Neural progenitor cell (in vitro differentiated cells): Measurements from ENCODE around the gene GDPGP1. TPM values are rescaled to one million over a fixed set of nuclear protein-coding genes. Genes with fewer than 3 reads are reported as not detected.
"Not testable (repeated sequence)": the region's sequence is repeated elsewhere in the genome, so short reads cannot be mapped to it uniquely, and the experiment has no call there.

Experiments used
- DNase-seq: peaks from one replicate; pipeline ENCODE4 v3.0.0-alpha.2; 2016; ENCODE audit warnings: low spot score
- H2AFZ ChIP-seq: fragments of 200-600 bp; sonication (generic); replicated peaks from 2 replicates; pipeline ENCODE4 v1.6.1; 2016; ENCODE audit warnings: antibody characterized with exemption
- H3F3A ChIP-seq: fragments of 200-600 bp; sonication (generic); 2 replicates; pipeline ENCODE4 v1.6.1; 2016; ENCODE audit warnings: antibody characterized with exemption, low read depth
- H3K27ac ChIP-seq: fragments of 200-600 bp; sonication (generic); 2 replicates; pipeline ENCODE4 v1.5.1; 2016; ENCODE audit warnings: mild to moderate bottlenecking
- H3K27me3 ChIP-seq: fragments of 200-600 bp; sonication (generic); 2 replicates; pipeline ENCODE4 v1.6.1; 2016; ENCODE audit warnings: mild to moderate bottlenecking, moderate library complexity
- H3K36me3 ChIP-seq: fragments of 200-600 bp; sonication (generic); 2 replicates; pipeline ENCODE4 v1.5.1; 2016
- H3K4me1 ChIP-seq: fragments of 200-600 bp; sonication (generic); 2 replicates; pipeline ENCODE4 v1.6.1; 2016; ENCODE audit warnings: mixed run types
- H3K4me2 ChIP-seq: fragments of 200-600 bp; sonication (generic); 2 replicates; pipeline ENCODE4 v1.6.1; 2016
- H3K4me3 ChIP-seq: fragments of 200-600 bp; sonication (generic); 2 replicates; pipeline ENCODE4 v1.5.1; 2016
- H3K79me2 ChIP-seq: fragments of 200-600 bp; sonication (generic); 2 replicates; pipeline ENCODE4 v1.6.1; 2016; ENCODE audit warnings: low read depth
- H3K9ac ChIP-seq: fragments of 200-600 bp; sonication (generic); 2 replicates; pipeline ENCODE4 v1.6.1; 2016
- H3K9me3 ChIP-seq: fragments of 200-600 bp; sonication (generic); 2 replicates; pipeline ENCODE4 v1.5.1; 2016; ENCODE audit warnings: low read depth
- H4K20me1 ChIP-seq: fragments of 200-600 bp; sonication (generic); 2 replicates; pipeline ENCODE4 v1.6.1; 2016; ENCODE audit warnings: low read depth
- H3K27ac Mint-ChIP-seq: 3 replicates; pipeline ENCODE4 v1.8.0; 2021; ENCODE audit warnings: mixed read lengths
- H3K27me3 Mint-ChIP-seq: 2 replicates; pipeline ENCODE4 v1.8.0; 2022; ENCODE audit warnings: low read depth, mild to moderate bottlenecking, inconsistent platforms, moderate library complexity, mixed read lengths; ENCODE audit not compliant: insufficient read depth
- H3K36me3 Mint-ChIP-seq: 3 replicates; pipeline ENCODE4 v1.8.0; 2021; ENCODE audit warnings: mixed read lengths
- H3K4me1 Mint-ChIP-seq: 3 replicates; pipeline ENCODE4 v1.8.0; 2021; ENCODE audit warnings: mixed read lengths
- H3K4me3 Mint-ChIP-seq: 3 replicates; pipeline ENCODE4 v1.8.0; 2021; ENCODE audit warnings: mild to moderate bottlenecking, moderate library complexity, mixed read lengths
- H3K9me3 Mint-ChIP-seq: 3 replicates; pipeline ENCODE4 v1.8.0; 2020; ENCODE audit warnings: mixed read lengths
- CTCF ChIP-seq: fragments of 200-600 bp; sonication (generic); IDR thresholded peaks from 2 replicates; pipeline ENCODE4 v1.5.1; 2017; ENCODE audit warnings: antibody characterized with exemption, mild to moderate bottlenecking
- EZH2 ChIP-seq: fragments of 200-600 bp; sonication (generic); IDR thresholded peaks from 2 replicates; pipeline ENCODE4 v1.6.1; 2017; ENCODE audit warnings: antibody characterized with exemption, mild to moderate bottlenecking, moderate library complexity
- EZH2phosphoT487 ChIP-seq: fragments of 200-600 bp; sonication (generic); IDR thresholded peaks from 2 replicates; pipeline ENCODE4 v1.6.1; 2017; ENCODE audit warnings: antibody characterized with exemption
- total RNA-seq: library from RNA; depleted of rRNA; stranded (reverse); fragments of >200 nt; gene quantifications from 2 replicates; pipeline ENCODE4 v1.2.3, GENCODE V29; 2015; ENCODE audit warnings: low replicate concordance

Gene GDPGP1
- total RNA-seq, 1 donor from 2014 or later, result 0.67 TPM

- H3K27ac Mint-ChIP-seq, H3K36me3 Mint-ChIP-seq: not testable (repeated sequence)
Measured at GRCh38 chr15:90281637-90282036, 47.6 kb downstream of the GDPGP1 start.

GRCh38 chr15:90286678-90287077 is 52.7 kb downstream of the GDPGP1 start:
- H3K79me2 ChIP-seq, result no peaks in the 10 kb centered on the region
- no peak overlapping the region for H3K4me3 ChIP-seq
- H4K20me1 ChIP-seq, result no peaks in the 10 kb centered on the region
- TF ChIP-seq EZH2 (no peak), CTCF (peak; percentile 66), EZH2phosphoT487 (no peak)
- H3K4me2 ChIP-seq, result no peak overlapping the region
- H3F3A ChIP-seq, result peaks cover 4% of the 10 kb centered on the region
- no peaks in the 10 kb centered on the region for H3K9me3 ChIP-seq
- H3K36me3 Mint-ChIP-seq, result no peaks in the 10 kb centered on the region
- peak; percentile 40 for DNase-seq
- H3K4me3 Mint-ChIP-seq, result no peak overlapping the region
- H3K27ac Mint-ChIP-seq, result no peak overlapping the region
- H3K27me3 Mint-ChIP-seq, result no peaks in the 10 kb centered on the region
- H3K36me3 ChIP-seq, result no peaks in the 10 kb centered on the region
- H3K4me1 Mint-ChIP-seq, result no peaks in the 10 kb centered on the region
- no peaks in the 10 kb centered on the region for H3K9me3 Mint-ChIP-seq
- H2AFZ ChIP-seq, result no peak overlapping the region
- H3K4me1 ChIP-seq, result no peaks in the 10 kb centered on the region
- H3K27ac ChIP-seq, result no peak overlapping the region
- no peak overlapping the region for H3K9ac ChIP-seq
- no peaks in the 10 kb centered on the region for H3K27me3 ChIP-seq

More at GRCh38 chr15:90281637-90282036, 47.6 kb downstream of the GDPGP1 start:
- H4K20me1 ChIP-seq, DNase-seq, H3K9me3 Mint-ChIP-seq, H3K4me3 ChIP-seq, H3K4me2 ChIP-seq, H3K4me3 Mint-ChIP-seq, H3K9ac ChIP-seq, H3K9me3 ChIP-seq, H3K27ac ChIP-seq, H3K27me3 ChIP-seq, H3K4me1 ChIP-seq, H3K36me3 ChIP-seq, H3K4me1 Mint-ChIP-seq, H2AFZ ChIP-seq, H3K79me2 ChIP-seq, H3K27me3 Mint-ChIP-seq: not testable (repeated sequence)
- peaks cover 13% of the 10 kb centered on the region for H3F3A ChIP-seq

- Mint-ChIP-seq H3K9me3 (no peaks in the 10 kb centered on the region), H3K4me1 (no peaks in the 10 kb centered on the region), H3K4me3 (no peak overlapping the region), H3K36me3 (no peaks in the 10 kb centered on the region), H3K27me3 (no peaks in the 10 kb centered on the region), H3K27ac (no peak overlapping the region)
- no peaks in the 10 kb centered on the region for H3K79me2 ChIP-seq
- no peaks in the 10 kb centered on the region for H4K20me1 ChIP-seq
- H3K9me3 ChIP-seq, result no peaks in the 10 kb centered on the region
- H3K4me2 ChIP-seq, result no peak overlapping the region
- no peak overlapping the region for H3K27ac ChIP-seq
- TF ChIP-seq EZH2phosphoT487 (no peak), CTCF (no peak), EZH2 (no peak)
- no peaks in the 10 kb centered on the region for H3K4me1 ChIP-seq
- DNase-seq, result no peak
- H3K27me3 ChIP-seq, result no peaks in the 10 kb centered on the region
- peak overlapping the region; percentile 35 for H2AFZ ChIP-seq
- H3K36me3 ChIP-seq, result no peaks in the 10 kb centered on the region
- no peak overlapping the region for H3K4me3 ChIP-seq
- peaks cover 4% of the 10 kb centered on the region for H3F3A ChIP-seq
- no peak overlapping the region for H3K9ac ChIP-seq
Measured at GRCh38 chr15:90287101-90287500, 53.1 kb downstream of the GDPGP1 start.

- Histone ChIP-seq H3K27me3 (no peaks in the 10 kb centered on the region), H3K79me2 (no peaks in the 10 kb centered on the region), H4K20me1 (no peaks in the 10 kb centered on the region), H3K4me1 (no peaks in the 10 kb centered on the region), H3K4me2 (no peak overlapping the region), H2AFZ (no peak overlapping the region), H3K4me3 (no peak overlapping the region), H3K36me3 (no peaks in the 10 kb centered on the region), H3K9ac (no peak overlapping the region), H3K9me3 (no peaks in the 10 kb centered on the region), H3F3A (peaks cover 4% of the 10 kb centered on the region), H3K27ac (no peak overlapping the region)
- no peaks in the 10 kb centered on the region for H3K4me1 Mint-ChIP-seq
- no peak overlapping the region for H3K4me3 Mint-ChIP-seq
- H3K36me3 Mint-ChIP-seq, result no peaks in the 10 kb centered on the region
- H3K27ac Mint-ChIP-seq, result no peak overlapping the region
- H3K9me3 Mint-ChIP-seq, result no peaks in the 10 kb centered on the region
- no peak for TF ChIP-seq EZH2phosphoT487
- TF ChIP-seq CTCF, result no peak
- no peak for TF ChIP-seq EZH2
- no peak for DNase-seq
- H3K27me3 Mint-ChIP-seq, result no peaks in the 10 kb centered on the region
Measured at GRCh38 chr15:90287946-90288345, 53.9 kb downstream of the GDPGP1 start.
